Activated naive CD8-positive, alpha-beta T cell treated with anti-CD3 and anti-CD28 coated beads for 36 hours (primary cell): ENCODE results near the gene CACNB3. TPM values are rescaled to one million over a fixed set of nuclear protein-coding genes. Genes with fewer than 3 reads are reported as not detected.
"Not testable (repeated sequence)": the region's sequence is repeated elsewhere in the genome, so short reads cannot be mapped to it uniquely, and the experiment has no call there.

ENCODE experiments used
- DNase-seq: peaks from one replicate; pipeline ENCODE4 v3.0.0; 2021
- H3K27ac Mint-ChIP-seq: one replicate; pipeline ENCODE4 v1.8.0; 2022; ENCODE audit warnings: mild to moderate bottlenecking, moderate library complexity, mixed read lengths
- H3K27me3 Mint-ChIP-seq: one replicate; pipeline ENCODE4 v1.8.0; 2022; ENCODE audit warnings: mild to moderate bottlenecking, mixed read lengths
- H3K36me3 Mint-ChIP-seq: one replicate; pipeline ENCODE4 v1.8.0; 2021; ENCODE audit warnings: mild to moderate bottlenecking, mixed read lengths
- H3K4me1 Mint-ChIP-seq: one replicate; pipeline ENCODE4 v1.8.0; 2021; ENCODE audit warnings: mixed read lengths
- H3K4me3 Mint-ChIP-seq: one replicate; pipeline ENCODE4 v1.8.0; 2022; ENCODE audit warnings: mild to moderate bottlenecking, moderate library complexity, mixed read lengths
- H3K9me3 Mint-ChIP-seq: one replicate; pipeline ENCODE4 v1.8.0; 2022; ENCODE audit warnings: mixed read lengths
- total RNA-seq, 2 experiments: library from RNA; stranded (reverse); gene quantifications; one replicate each; pipeline ENCODE4 v1.2.3, GENCODE V29; 2021

CACNB3 gene
- total RNA-seq, 2 experiments from 2014 or later, result 4.4 to 4.6 TPM

DNA sequence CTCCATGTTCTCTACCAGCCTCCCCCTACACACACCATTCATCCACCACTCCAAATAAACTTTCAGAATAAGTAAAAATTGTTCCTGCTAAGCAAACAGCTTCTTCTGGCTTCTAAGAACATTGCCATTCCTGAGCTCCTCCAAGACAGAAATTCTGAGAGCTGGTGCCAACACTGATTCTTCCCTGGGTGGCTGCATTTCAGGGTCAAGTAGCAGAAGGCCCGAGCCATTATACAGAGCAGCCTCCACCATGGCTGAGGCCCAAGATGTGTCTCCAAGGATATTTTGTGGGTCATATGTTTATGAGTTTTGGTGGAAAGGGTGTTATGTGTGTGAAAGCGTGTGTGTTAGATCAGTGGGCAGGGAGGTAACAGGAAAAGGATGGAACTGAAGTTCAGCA lies 50.9 kb downstream of the CACNB3 start:
- no peak overlapping the region for H3K27ac Mint-ChIP-seq
- H3K27me3 Mint-ChIP-seq, result peaks cover 10% of the 10 kb centered on the region
- no peak for DNase-seq
- no peaks in the 10 kb centered on the region for H3K9me3 Mint-ChIP-seq
- H3K4me1 Mint-ChIP-seq, result peaks cover 18% of the 10 kb centered on the region
- H3K4me3 Mint-ChIP-seq, result no peak overlapping the region
- H3K36me3 Mint-ChIP-seq, result no peaks in the 10 kb centered on the region

- no peaks in the 10 kb centered on the region for H3K27me3 Mint-ChIP-seq
- no peak overlapping the region for H3K4me3 Mint-ChIP-seq
- H3K36me3 Mint-ChIP-seq, result no peaks in the 10 kb centered on the region
- no peaks in the 10 kb centered on the region for H3K4me1 Mint-ChIP-seq
- H3K9me3 Mint-ChIP-seq, result no peaks in the 10 kb centered on the region
- no peak overlapping the region for H3K27ac Mint-ChIP-seq
- no peak for DNase-seq
Observed at GRCh38 chr12:48873096-48873495, 54.8 kb downstream of the CACNB3 start.

DNA sequence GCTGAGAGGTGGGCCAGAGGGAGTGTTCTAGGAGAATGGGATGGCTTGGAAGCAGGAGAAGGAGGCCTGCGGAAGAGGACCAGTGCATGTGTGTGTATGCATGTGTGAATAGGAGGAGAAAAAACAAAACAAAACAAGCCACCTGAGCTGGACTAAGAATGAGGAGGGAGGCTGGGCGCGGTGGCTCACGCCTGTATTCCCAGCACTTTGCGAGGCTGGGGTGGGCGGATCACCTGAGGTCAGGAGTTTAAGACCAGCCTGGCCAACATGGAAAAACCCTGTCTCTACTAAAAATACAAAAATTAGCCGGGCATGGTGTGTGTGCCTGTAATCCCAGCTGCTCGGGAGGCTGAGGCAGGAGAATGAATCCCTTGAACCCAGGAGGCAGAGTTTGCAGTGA lies 55.2 kb downstream of the CACNB3 start:
- H3K9me3 Mint-ChIP-seq, H3K4me1 Mint-ChIP-seq, H3K4me3 Mint-ChIP-seq, H3K27ac Mint-ChIP-seq, H3K36me3 Mint-ChIP-seq, H3K27me3 Mint-ChIP-seq, DNase-seq: not testable (repeated sequence)

DNA sequence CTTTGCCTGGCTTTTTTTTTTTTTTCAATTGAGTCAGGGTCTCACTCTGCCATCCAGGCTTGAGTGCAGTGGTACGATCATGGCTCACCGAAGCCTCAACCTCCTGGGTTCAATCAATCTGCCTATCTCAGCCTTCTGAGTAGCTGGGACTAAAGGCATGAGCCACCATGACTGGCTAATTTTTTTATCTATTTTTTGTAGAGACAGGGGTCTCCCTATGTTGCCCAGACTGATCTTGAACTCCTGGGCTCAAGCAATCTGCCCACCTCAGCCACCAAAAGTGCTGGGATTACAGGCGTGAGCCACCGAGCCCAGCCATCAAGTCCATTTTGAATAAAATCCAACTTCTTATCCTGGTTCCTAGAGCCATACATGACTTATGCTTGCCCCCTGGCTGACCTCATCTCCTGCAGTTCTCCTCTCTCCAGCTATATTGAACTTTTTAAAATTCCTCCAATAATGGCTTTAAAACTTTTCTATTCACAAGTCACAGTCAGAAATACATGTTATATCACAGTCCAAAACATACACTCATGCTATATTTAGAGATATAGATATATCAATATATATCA lies 57.7 kb downstream of the CACNB3 start:
- no peaks in the 10 kb centered on the region for H3K4me1 Mint-ChIP-seq
- H3K27me3 Mint-ChIP-seq, result peaks cover 13% of the 10 kb centered on the region
- H3K4me3 Mint-ChIP-seq, result no peak overlapping the region
- no peak for DNase-seq
- H3K27ac Mint-ChIP-seq, result no peak overlapping the region
- no peaks in the 10 kb centered on the region for H3K9me3 Mint-ChIP-seq
- H3K36me3 Mint-ChIP-seq, result no peaks in the 10 kb centered on the region

Other genes starting within 250 kb of the CACNB3 start
- not detected for gene LALBA, start 248.4 kb upstream of the CACNB3 start, total RNA-seq
- 10 to 100 TPM; 59.7 to 62.0 TPM for gene KANSL2, start 136.3 kb upstream of the CACNB3 start, total RNA-seq
- 10 to 100 TPM; 62.0 to 65.5 TPM for gene CCNT1, start 101.8 kb upstream of the CACNB3 start, total RNA-seq
- gene ADCY6, start 29.4 kb upstream of the CACNB3 start, total RNA-seq, result under 1 TPM in 1 of 2 experiments, not detected in 1; 0.18 TPM
- gene DDX23, start 33.7 kb downstream of the CACNB3 start, total RNA-seq, result 100 to 1,000 TPM; 123 to 129 TPM
- 1 to 10 TPM; 2.6 to 3.1 TPM for gene RND1, start 47.4 kb downstream of the CACNB3 start, total RNA-seq
- gene FKBP11, start 107.0 kb downstream of the CACNB3 start, total RNA-seq, result 100 to 1,000 TPM in 1 of 2 experiments, 10 to 100 TPM in 1; 97.4 to 104 TPM
- gene ARF3, start 139.0 kb downstream of the CACNB3 start, total RNA-seq, result 10 to 100 TPM; 81.8 to 82.5 TPM
- gene WNT10B, start 153.2 kb downstream of the CACNB3 start, total RNA-seq, result under 1 TPM; 0.24 to 0.39 TPM
- gene WNT1, start 159.8 kb downstream of the CACNB3 start, total RNA-seq, result not detected
- 1 to 10 TPM; 1.3 to 1.4 TPM for gene DDN, start 180.9 kb downstream of the CACNB3 start, total RNA-seq
- gene PRKAG1, start 200.3 kb downstream of the CACNB3 start, total RNA-seq, result 10 to 100 TPM; 57.9 to 60.9 TPM
- 10 to 100 TPM; 45.3 to 47.5 TPM for gene KMT2D, start 242.3 kb downstream of the CACNB3 start, total RNA-seq